Keratinocyte (primary cell): Measurements from ENCODE around the gene FBRSL1.

Experiments used
- EZH2 ChIP-seq: IDR thresholded peaks from one replicate; pipeline ENCODE4 v1.6.1; 2012; ENCODE audit warnings: inconsistent platforms, mild to moderate bottlenecking, low read length, moderate library complexity
- TF ChIP-seq, protein P1 (sequence below), 3 experiments: IDR thresholded peaks in 1 of 3; conservative IDR thresholded peaks in 1 of 3; optimal IDR thresholded peaks in 1 of 3; 2 replicates in 2 of 3; 3 replicates in 1 of 3; pipeline versions ENCODE3 to v1.5.1; 2011; ENCODE audit warnings: low read length in 3 of 3, mild to moderate bottlenecking in 3 of 3, moderate library complexity in 2 of 3, control low read depth in 1 of 3, inconsistent platforms in 1 of 3; ENCODE audit not compliant: insufficient read depth in 2 of 3; ENCODE audit errors: extremely low read depth in 1 of 3

DNA sequence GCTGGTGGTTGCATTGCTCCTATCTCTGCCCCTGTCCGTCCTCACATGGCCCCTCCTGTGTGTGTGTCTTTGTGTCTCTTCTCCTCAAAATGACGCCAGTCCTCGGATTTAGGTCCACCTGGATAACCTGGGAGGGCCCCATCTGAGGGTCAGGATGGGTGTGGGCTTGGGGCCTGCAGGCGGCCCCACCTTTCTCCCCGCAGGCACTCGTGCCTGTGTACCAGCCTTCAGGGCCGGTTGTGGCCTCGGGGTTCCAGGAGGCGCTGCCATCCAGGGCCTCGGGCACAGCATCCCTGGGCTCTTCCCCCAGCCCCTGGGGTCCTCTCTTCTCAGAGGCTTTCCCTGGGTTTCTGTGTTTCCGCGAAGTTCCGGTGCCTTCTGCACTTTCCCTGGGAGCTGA lies 65.7 kb downstream of the FBRSL1 start:
- no peak for TF ChIP-seq EZH2
- TF ChIP-seq, protein P1, sequence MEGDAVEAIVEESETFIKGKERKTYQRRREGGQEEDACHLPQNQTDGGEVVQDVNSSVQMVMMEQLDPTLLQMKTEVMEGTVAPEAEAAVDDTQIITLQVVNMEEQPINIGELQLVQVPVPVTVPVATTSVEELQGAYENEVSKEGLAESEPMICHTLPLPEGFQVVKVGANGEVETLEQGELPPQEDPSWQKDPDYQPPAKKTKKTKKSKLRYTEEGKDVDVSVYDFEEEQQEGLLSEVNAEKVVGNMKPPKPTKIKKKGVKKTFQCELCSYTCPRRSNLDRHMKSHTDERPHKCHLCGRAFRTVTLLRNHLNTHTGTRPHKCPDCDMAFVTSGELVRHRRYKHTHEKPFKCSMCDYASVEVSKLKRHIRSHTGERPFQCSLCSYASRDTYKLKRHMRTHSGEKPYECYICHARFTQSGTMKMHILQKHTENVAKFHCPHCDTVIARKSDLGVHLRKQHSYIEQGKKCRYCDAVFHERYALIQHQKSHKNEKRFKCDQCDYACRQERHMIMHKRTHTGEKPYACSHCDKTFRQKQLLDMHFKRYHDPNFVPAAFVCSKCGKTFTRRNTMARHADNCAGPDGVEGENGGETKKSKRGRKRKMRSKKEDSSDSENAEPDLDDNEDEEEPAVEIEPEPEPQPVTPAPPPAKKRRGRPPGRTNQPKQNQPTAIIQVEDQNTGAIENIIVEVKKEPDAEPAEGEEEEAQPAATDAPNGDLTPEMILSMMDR (optimal IDR thresholded peaks at IDR 0.05 in 1 of 3, IDR thresholded peaks at IDR 0.05 in 1 of 3, conservative IDR thresholded peaks at IDR 0.05 in 1 of 3; ENCODE audit: extremely low read depth in 1 of 3, insufficient read depth in 2 of 3, low read length in 3 of 3) = no peak
